Stimulated activated CD8-positive, alpha-beta memory T cell treated with anti-CD3 and anti-CD28 coated beads, Interleukin-12 subunit alpha, Interleukin-12 subunit beta, amount 100 ng/mL, for 1 hour (primary cell): ENCODE measurements around the gene CAMSAP2.

Experiments
- DNase-seq: peaks from one replicate; pipeline ENCODE4 v3.0.0-alpha.2; 2020; ENCODE audit warnings: low read depth

Gene CAMSAP2

DNA sequence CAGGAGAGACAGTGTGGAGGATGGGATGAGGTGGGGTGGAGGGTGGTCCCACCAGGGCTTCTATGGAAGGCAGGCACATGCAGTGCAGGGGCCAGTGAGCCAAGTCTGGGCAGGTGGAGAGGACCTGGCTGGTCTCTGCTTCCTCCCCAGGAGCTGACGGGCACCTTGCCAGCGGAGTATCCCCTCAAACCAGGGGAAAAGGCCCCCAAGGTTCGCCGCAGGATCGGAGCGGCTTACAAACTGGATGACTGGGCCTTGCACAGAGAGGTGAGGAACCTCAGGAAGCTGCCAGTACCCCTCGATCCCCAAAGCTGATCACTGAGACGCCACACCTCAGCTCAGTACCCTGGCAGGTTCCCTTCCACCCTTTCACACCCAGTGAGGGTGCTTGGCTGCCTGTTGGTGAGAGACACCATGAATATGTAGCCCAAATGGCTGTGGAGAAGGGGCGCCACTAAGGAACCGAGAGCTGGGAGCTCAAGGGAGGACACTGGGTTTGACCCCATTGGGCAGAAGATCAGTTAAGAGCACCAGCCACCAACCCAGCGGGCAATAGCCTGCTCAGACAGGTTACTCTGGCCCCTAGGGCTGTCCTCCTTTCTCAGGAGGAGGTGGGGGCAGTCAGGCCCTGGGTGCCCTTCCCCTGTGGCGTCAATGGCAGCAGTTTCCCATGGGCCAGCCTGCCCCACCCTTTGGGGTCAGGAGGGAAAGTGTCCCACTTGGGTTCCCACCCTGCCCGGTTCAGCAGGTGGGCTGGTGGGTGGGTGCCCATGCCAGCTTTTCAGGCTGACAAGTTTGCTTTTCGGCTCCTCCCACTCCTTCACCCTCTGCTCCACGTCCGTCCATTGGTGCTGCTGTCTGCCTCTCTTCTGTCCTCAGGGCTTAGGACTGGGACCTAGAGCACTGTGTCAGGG, 161.5 kb downstream of the CAMSAP2 start:
- no peak for DNase-seq

DNA sequence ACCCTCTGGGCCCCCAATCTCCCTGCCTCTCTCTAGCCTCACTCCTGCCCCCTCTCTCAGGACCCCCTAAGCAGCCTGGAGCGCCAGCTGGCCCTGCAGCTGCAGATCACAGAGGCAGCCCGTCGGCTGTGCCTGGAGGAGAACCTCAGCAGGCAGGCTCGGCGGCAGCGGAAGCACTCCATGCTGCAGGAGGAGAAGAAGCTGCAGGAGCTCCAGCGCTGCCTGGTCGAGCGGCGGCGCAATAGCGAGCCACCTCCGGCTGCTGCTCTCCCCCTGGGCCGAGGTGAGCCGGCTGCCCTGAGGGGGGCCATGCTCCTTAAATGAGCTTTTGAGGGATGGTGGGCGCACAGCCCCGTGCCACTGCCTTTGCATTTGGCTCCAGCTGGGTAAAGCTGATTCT, 162.2 kb downstream of the CAMSAP2 start:
- no peak for DNase-seq

DNA sequence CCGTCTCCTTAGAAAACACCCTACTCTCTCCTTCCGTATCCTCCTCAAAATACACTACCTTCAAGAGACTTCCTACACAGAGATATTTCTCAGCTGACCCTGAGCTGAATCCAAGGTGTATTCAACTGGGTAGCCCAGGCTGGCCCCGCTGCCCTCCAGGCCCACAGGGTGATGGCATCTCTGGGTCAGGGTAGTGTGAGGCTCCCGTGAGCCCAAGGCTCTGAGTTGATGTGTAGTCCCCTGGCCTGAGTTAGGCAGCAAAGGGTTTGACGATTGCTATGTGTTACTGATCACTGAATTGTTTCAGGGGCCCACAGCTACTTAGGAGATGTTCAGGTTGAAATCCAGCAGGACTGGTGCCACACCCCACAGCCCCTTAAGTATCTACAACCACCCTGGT, 162.7 kb downstream of the CAMSAP2 start:
- no peak for DNase-seq

DNA sequence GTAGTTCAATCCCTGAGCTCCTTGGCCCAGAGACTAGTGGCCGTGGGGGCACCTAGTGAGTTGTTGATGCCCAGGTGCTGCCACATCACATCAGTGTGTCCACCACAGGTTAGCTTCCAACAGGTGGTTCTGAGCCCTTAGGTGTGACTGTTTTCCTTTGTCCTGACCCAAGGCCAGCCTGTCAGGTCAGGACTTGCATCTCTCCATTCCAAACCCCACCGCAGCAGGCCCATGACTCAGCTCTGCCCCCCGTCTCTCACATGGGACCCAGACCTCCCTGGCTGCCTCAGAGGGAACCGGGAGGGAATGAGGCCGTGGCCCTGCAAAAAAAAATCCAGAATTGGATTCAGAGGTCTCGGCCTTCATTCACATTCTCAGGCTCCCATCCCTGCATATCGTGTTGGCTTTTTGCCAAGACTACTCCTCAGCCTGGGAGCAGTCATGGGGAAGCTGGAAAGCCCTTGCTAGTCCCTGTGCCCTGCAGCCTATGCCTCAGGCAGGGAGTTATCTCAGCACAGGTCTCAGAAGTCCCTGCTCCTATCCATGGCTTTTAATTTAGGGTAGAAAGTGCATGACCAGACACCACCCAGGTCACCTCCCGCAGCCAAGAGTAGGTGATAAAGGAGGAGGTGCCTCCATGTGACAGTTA, 163.2 kb downstream of the CAMSAP2 start:
- no peak for DNase-seq

DNA sequence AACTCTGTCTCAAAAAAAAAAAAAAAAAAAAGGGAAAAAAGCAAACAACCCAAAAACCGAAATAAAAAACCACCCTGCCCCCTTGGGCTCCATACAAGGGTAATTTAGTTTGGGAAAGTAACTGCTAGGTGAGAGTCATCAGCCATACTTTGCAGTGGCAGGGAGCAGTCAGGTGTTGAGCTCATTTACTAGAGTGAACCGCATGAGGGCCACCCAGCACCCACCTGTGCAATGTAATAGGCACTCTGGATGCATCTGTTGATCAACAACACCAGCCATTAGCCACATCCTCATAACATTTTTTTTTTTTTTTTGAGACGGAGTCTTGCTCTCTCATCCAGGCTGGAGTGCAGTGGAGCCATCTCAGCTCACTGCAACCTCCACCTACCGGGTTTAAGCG, 165.1 kb downstream of the CAMSAP2 start:
- no peak for DNase-seq

DNA sequence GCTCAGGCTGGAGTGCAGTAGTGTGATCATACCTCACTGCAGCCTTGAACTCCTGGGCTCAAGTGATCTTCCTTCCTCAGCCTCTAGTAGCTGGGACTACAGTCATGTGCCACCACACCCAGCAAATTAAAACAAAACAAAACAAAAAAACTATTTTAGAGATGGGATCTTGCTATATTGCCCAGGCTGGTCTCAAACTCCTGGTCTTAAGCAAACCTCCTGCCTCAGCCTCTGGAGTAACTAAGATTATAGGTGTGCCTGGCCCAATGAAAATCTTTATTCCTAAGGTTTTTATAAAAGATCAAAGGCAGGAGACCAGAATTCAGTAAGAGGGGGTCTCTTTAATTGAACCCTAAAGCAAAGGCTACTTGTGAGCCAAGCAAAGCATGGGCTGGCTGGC, 166.1 kb downstream of the CAMSAP2 start:
- no peak for DNase-seq

DNA sequence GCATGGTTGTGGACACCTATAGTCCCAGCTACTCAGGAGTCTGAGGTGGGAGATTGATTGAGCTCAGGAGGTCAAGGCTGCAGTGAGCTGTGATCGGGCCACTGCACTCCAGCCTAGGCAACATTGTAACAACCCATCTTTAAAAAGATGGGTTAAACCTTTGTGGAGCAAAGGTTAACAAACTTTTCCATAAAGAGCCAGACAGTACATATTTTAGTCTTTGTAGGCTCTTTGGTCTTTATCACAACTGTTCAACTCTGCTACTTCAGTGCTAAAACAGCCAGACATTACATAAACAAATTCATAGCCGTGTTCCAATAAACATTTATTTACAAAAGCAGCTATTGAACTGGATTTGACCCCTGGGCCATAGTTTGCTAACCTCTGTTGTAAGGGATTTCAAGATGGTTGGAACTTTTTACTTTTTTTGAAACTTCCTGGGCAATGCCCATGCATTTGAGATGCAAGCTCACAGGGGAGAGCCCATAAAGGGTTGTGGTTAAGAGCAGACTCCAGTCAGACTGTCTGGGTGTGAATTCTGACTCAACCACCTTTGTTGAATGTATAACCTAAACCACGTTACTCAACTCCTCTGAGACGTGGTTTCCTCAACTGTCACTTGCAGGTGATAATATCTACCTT, 166.8 kb downstream of the CAMSAP2 start:
- DNase-seq: peak; percentile 13

DNA sequence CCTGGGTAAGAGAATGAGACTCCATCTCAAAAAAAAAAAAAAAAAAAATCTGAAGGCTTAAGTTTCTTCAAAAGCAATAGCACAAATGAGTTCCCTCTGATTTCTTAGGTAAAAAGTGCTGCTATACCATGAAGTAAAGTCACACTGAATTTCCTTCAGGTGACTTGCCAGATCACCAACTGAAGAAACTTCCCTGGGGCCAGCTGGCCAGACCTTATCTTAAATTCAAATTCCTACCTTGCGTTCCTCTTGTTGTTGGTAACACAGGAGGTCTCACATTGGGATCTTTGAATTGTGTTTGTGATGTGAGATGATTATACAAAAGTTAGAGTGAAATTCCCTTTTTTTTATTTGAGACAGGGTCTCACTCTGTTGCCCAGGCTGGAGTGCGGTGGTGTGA, 167.8 kb downstream of the CAMSAP2 start:
- DNase-seq: no peak

DNA sequence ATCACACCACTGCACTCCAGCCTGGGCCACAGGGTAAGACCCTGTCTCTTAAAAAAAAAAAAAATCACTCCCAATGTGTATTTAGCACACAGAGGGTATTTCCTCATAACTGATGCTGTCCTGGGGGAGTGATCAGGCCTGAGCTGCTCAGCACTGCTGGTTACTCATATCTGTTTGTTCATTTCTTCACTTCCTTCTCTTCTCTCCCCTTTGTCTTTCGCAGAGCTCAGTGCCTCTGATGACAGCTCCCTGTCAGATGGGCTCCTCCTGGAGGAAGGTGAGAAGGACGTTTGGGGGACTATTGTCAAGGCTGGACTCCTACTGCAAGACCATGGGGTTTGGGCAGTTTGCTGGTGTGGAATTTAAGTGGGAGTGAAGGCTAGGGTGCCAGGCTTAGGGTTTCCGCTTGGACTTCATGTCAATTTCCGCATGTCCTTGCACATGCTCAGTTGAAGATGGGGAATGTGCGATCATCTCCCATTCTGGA, 169.0 kb downstream of the CAMSAP2 start:
- DNase-seq: no peak

DNA sequence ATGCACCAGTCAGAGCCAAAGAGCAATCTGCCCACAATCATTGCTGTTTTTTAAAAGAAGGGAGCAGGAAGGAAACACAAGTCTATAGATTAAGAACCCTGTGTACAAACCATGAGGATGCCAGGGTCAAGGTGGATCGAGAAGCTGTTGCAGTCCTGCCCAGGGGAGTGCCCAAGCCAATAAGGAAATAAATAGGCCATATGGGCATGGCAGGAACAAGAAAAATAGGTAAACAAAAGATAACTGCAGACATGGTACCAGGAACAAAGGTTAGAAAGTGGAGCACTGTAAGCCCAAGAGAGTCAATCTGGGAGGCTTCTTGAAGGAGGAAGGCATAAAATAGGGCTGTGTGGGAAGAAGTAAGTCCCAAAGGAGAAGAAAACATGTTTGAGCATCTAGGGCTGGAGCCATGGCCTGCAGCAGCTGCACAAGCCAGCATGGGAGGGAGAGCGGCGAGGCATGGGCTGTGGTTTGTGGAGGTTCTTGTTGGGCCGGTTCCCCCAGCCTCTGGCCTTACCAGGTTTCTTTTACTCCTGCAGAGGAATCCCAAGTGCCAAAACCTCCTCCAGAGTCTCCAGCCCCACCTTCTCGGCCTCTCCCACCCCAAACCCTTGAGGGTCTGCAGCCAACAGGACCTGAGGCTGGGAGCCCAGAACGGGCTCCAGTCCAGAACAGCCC, 169.6 kb downstream of the CAMSAP2 start:
- no peak for DNase-seq

DNA sequence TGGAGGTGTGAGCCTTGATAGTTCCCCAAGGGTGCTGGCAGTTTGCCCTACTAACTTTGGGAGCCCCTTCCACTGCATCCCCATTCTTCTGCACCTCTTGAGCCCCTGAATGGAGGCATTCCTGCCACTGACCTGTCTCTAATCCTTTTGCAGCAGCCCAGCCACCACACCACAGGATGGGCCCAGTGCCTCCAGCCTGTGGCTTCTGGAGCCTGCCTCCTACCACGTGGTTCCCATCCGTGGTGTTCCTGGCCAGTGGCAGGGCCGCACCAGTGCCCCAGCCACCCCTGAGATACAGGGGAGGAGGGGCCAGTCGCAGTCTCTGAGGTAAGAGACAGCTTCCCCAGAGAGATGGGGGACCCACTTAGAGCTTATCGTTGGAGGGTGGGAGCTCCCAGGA, 170.4 kb downstream of the CAMSAP2 start:
- DNase-seq: no peak

DNA sequence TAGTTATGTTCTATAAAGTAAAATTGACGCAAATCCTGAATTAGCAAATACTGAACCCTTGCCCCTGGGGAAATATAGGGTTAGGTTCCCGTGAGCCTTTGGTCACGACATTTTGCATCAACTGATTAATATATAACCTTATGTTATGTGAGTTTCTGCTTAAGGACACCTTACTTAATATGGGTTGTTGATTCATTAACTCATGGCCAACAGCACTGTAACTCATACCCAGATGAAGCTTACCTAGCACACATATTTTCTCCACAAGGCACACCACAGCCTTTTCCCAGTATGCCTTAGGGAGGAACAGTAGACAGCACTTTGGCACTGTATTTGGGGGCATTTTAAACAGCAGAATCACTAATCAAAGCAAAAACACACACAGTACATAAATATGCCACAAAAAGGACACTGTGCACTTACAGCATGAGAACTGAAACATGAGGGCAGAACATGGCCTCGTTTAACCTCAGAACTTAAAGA, 171.1 kb downstream of the CAMSAP2 start:
- no peak for DNase-seq
